Umbilical cord (tissue), 2 donors: Measurements from ENCODE around the gene ARHGAP9. TPM values are rescaled to one million over a fixed set of nuclear protein-coding genes. Genes with fewer than 3 reads are reported as not detected.
"Not testable (repeated sequence)": the region's sequence is repeated elsewhere in the genome, so short reads cannot be mapped to it uniquely, and the experiment has no call there.

Source experiments
- DNase-seq: peaks from one replicate; pipeline ENCODE4 v3.0.0-alpha.2; 2015; ENCODE audit warnings: low spot score
- total RNA-seq: library from RNA; depleted of rRNA; stranded (reverse); fragments of >200 nt; gene quantifications from one replicate; pipeline ENCODE4 v1.2.3, GENCODE V29; 2014; ENCODE audit warnings: low replicate concordance; ENCODE audit not compliant: insufficient read depth

ARHGAP9 gene
- total RNA-seq, 1 donor from 2014 or later, result 6.7 TPM

- DNase-seq, result not testable (repeated sequence)
These were observed 15.5 kb upstream of the ARHGAP9 start for GRCh38 chr12:57495051-57495701.

- no peak for DNase-seq
These were observed 12.0 kb upstream of the ARHGAP9 start for GRCh38 chr12:57491393-57492280.

- DNase-seq, result no peak
These were observed 10.5 kb upstream of the ARHGAP9 start for GRCh38 chr12:57490126-57490525.

GRCh38 chr12:57489157-57489641 is 9.5 kb upstream of the ARHGAP9 start:
- no peak for DNase-seq

GRCh38 chr12:57488402-57489156 is 8.9 kb upstream of the ARHGAP9 start:
- no peak for DNase-seq

GRCh38 chr12:57487597-57488401 is 8.1 kb upstream of the ARHGAP9 start, which contains the start of gene MARS1:
Gene MARS1 (plus strand): TSS chr12:57488068. CDS start chr12:57488091, 23 bp downstream.
- DNase-seq, result peak; percentile 99

- DNase-seq, result no peak
These were observed 7.5 kb upstream of the ARHGAP9 start for GRCh38 chr12:57487055-57487596.

- DNase-seq, result no peak
These were observed 6.0 kb upstream of the ARHGAP9 start for GRCh38 chr12:57485695-57486094.

GRCh38 chr12:57483466-57483865 is 3.8 kb upstream of the ARHGAP9 start:
- DNase-seq, result peak; percentile 52

GRCh38 chr12:57481671-57482070 is 2.0 kb upstream of the ARHGAP9 start:
- no peak for DNase-seq

- DNase-seq, result no peak
These were observed 657 bp downstream of the ARHGAP9 start for GRCh38 chr12:57479043-57479375.

- no peak for DNase-seq
These were observed 1.7 kb downstream of the ARHGAP9 start for GRCh38 chr12:57477710-57478681.

- no peak for DNase-seq
These were observed 2.5 kb downstream of the ARHGAP9 start for GRCh38 chr12:57476993-57477709.

GRCh38 chr12:57476162-57476992 is 3.3 kb downstream of the ARHGAP9 start:
- no peak for DNase-seq

- DNase-seq, result no peak
These were observed 4.2 kb downstream of the ARHGAP9 start for GRCh38 chr12:57475271-57476161.

- no peak for DNase-seq
These were observed 4.8 kb downstream of the ARHGAP9 start for GRCh38 chr12:57474862-57475261.

GRCh38 chr12:57474430-57474829 is 5.2 kb downstream of the ARHGAP9 start:
- DNase-seq, result no peak
